OCI-LY1 (cell line): ENCODE results near the gene PTPN12.

Source experiments
- H2AFZ ChIP-seq: fragments of 200-600 bp; sonication (generic), shearing (Covaris generic); 2 replicates; pipeline ENCODE4 v1.6.0; 2014; ENCODE audit warnings: antibody characterized with exemption, mild to moderate bottlenecking, low read length
- H3F3A ChIP-seq: fragments of 200-600 bp; sonication (generic), shearing (Covaris generic); 2 replicates; pipeline ENCODE4 v1.6.0; 2014; ENCODE audit warnings: mild to moderate bottlenecking, antibody characterized with exemption, low read length, moderate library complexity; ENCODE audit not compliant: insufficient read depth
- H3K27ac ChIP-seq: fragments of 200-600 bp; sonication (generic); 2 replicates; pipeline ENCODE4 v1.5.1; 2014; ENCODE audit warnings: low read length, mixed run types, mild to moderate bottlenecking, low read depth; ENCODE audit not compliant: poor library complexity, severe bottlenecking
- H3K27me3 ChIP-seq: fragments of 200-600 bp; sonication (generic); 2 replicates; pipeline ENCODE4 v1.6.0; 2014; ENCODE audit warnings: antibody characterized with exemption, mild to moderate bottlenecking, low read length, moderate library complexity; ENCODE audit not compliant: insufficient read depth
- H3K36me3 ChIP-seq: fragments of 200-600 bp; sonication (generic); 2 replicates; pipeline ENCODE4 v1.6.1; 2014; ENCODE audit warnings: mild to moderate bottlenecking, antibody characterized with exemption, low read length, moderate library complexity, mixed read lengths; ENCODE audit not compliant: insufficient read depth
- H3K4me1 ChIP-seq: fragments of 200-600 bp; sonication (generic); 2 replicates; pipeline ENCODE4 v1.5.1; 2014; ENCODE audit warnings: mild to moderate bottlenecking, low read length, moderate library complexity; ENCODE audit not compliant: insufficient read depth, severe bottlenecking
- H3K4me2 ChIP-seq: fragments of 200-600 bp; sonication (generic), shearing (Covaris generic); 2 replicates; pipeline ENCODE4 v1.6.1; 2014; ENCODE audit warnings: low read length
- H3K4me3 ChIP-seq: fragments of 200-600 bp; sonication (generic); 2 replicates; pipeline ENCODE4 v1.5.1; 2014; ENCODE audit warnings: low read length, low read depth, mild to moderate bottlenecking, mixed read lengths; ENCODE audit not compliant: poor library complexity, severe bottlenecking
- H3K79me2 ChIP-seq: fragments of 200-600 bp; shearing (Covaris generic); 2 replicates; pipeline ENCODE4 v1.6.1; 2016; ENCODE audit warnings: mixed run types, low read length, mixed read lengths; ENCODE audit not compliant: insufficient read depth
- H3K9ac ChIP-seq: fragments of 200-600 bp; sonication (generic), shearing (Covaris generic); 2 replicates; pipeline ENCODE4 v1.6.1; 2014; ENCODE audit warnings: mild to moderate bottlenecking, low read length, mixed read lengths
- H3K9me2 ChIP-seq: fragments of 200-600 bp; sonication (generic), shearing (Covaris generic); 2 replicates; pipeline ENCODE4 v1.6.1; 2014; ENCODE audit warnings: low read depth, mild to moderate bottlenecking, low read length, mixed read lengths
- H3K9me3 ChIP-seq: fragments of 200-600 bp; shearing (Covaris generic); 2 replicates; pipeline ENCODE4 v1.6.1; 2014; ENCODE audit warnings: low read length, mixed read lengths
- H4K20me1 ChIP-seq: fragments of 200-600 bp; sonication (generic), shearing (Covaris generic); 2 replicates; pipeline ENCODE4 v1.6.0; 2016; ENCODE audit warnings: mild to moderate bottlenecking, low read length; ENCODE audit not compliant: insufficient read depth
- EZH2 ChIP-seq: fragments of 200-600 bp; sonication (generic), shearing (Covaris generic); IDR thresholded peaks from 2 replicates; pipeline ENCODE4 v1.8.0; 2017; ENCODE audit warnings: borderline replicate concordance, mixed run types, mild to moderate bottlenecking, antibody characterized with exemption, low read length, moderate library complexity, mixed read lengths
- TF ChIP-seq, protein P1 (sequence below): fragments of 200-600 bp; sonication (generic), shearing (Covaris generic); IDR thresholded peaks from 2 replicates; pipeline ENCODE4 v1.5.1; 2017; ENCODE audit warnings: mild to moderate bottlenecking, antibody characterized with exemption, low read length, moderate library complexity, mixed read lengths

Gene PTPN12

DNA sequence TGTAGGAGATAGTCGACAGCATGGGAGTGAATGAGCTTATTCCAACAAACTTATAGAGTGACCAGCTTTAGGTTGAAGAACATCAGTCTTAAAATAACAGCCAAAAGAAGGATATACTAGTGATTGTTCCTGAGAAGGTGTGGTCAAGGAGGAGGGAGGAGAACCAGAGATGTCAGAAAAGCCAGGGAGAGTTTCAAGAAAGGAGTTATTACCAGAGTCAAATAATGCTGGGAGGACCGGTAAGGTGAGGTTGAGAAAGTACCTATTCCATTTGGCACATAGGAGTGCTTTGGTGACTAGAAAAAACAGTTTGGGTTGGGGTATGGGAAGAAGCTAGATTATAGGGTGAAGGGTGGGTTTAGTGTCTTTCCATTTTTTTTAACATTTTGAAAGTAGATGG, 5.8 kb downstream of the PTPN12 start:
- Histone ChIP-seq H3K4me1 (peaks cover 12% of the 10 kb centered on the region), H4K20me1 (no peaks in the 10 kb centered on the region), H3K4me3 (no peak overlapping the region), H3K9me3 (no peaks in the 10 kb centered on the region), H3K79me2 (no peaks in the 10 kb centered on the region), H3K27me3 (no peaks in the 10 kb centered on the region), H3K27ac (no peak overlapping the region), H3K36me3 (no peaks in the 10 kb centered on the region), H3K9ac (no peak overlapping the region), H3K4me2 (no peak overlapping the region), H2AFZ (no peak overlapping the region), H3K9me2 (no peaks in the 10 kb centered on the region), H3F3A (no peaks in the 10 kb centered on the region)
- TF ChIP-seq EZH2 = no peak
- TF ChIP-seq, protein P1, sequence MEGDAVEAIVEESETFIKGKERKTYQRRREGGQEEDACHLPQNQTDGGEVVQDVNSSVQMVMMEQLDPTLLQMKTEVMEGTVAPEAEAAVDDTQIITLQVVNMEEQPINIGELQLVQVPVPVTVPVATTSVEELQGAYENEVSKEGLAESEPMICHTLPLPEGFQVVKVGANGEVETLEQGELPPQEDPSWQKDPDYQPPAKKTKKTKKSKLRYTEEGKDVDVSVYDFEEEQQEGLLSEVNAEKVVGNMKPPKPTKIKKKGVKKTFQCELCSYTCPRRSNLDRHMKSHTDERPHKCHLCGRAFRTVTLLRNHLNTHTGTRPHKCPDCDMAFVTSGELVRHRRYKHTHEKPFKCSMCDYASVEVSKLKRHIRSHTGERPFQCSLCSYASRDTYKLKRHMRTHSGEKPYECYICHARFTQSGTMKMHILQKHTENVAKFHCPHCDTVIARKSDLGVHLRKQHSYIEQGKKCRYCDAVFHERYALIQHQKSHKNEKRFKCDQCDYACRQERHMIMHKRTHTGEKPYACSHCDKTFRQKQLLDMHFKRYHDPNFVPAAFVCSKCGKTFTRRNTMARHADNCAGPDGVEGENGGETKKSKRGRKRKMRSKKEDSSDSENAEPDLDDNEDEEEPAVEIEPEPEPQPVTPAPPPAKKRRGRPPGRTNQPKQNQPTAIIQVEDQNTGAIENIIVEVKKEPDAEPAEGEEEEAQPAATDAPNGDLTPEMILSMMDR = no peak

DNA sequence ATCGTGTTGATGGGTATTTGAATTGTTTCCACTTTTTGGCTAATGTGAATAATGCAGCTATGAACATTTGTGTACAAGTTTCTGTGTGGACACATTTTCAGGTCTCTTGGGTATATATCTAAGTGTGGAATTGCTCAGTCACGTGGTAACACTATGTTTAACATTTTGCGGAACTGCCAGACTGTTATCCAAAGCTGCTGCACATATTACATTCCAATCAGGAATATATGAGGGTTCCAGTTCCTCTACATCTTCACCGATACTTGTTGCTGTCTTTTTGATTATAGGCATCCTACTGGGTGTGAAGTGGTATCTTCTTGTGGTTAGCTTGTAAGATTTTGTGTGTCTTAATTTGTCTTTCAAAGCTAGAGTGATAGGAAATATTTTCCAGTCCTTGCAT, 6.8 kb downstream of the PTPN12 start:
- H2AFZ ChIP-seq = no peak overlapping the region
- no peak overlapping the region for H3K4me2 ChIP-seq
- no peaks in the 10 kb centered on the region for H3K9me2 ChIP-seq
- no peaks in the 10 kb centered on the region for H3K9me3 ChIP-seq
- H3F3A ChIP-seq = no peaks in the 10 kb centered on the region
- H3K4me3 ChIP-seq = no peak overlapping the region
- H3K4me1 ChIP-seq = peaks cover 2% of the 10 kb centered on the region
- no peaks in the 10 kb centered on the region for H3K79me2 ChIP-seq
- no peaks in the 10 kb centered on the region for H3K27me3 ChIP-seq
- H4K20me1 ChIP-seq = no peaks in the 10 kb centered on the region
- H3K36me3 ChIP-seq = no peaks in the 10 kb centered on the region
- H3K9ac ChIP-seq = no peak overlapping the region
- no peak overlapping the region for H3K27ac ChIP-seq
- TF ChIP-seq EZH2 = no peak
- TF ChIP-seq, protein P1 = no peak

DNA sequence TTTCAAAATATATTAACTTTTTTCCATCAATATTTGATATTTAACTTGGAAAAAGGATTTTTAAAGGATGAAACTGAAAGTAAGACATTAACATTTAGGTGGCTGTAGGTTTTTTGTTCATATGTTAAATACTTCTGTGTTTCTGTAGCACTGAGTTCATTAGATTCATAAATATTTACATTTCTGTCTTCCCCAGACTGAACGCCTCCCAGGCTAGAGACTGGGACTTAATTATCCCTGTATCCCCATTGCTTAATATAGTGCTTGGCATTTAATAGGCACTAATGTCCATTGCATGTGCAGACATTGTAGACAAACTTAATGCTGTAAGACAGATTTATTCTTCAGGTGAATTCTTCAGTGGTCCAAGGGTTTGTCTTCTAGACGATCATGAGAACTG, 7.4 kb downstream of the PTPN12 start:
- TF ChIP-seq EZH2 = no peak
- TF ChIP-seq, protein P1 = no peak
- Histone ChIP-seq H3K27ac (no peak overlapping the region), H3K9me2 (no peaks in the 10 kb centered on the region), H3F3A (no peaks in the 10 kb centered on the region), H2AFZ (no peak overlapping the region), H3K4me3 (no peak overlapping the region), H3K4me2 (no peak overlapping the region), H3K9ac (no peak overlapping the region), H3K79me2 (no peaks in the 10 kb centered on the region), H3K4me1 (no peaks in the 10 kb centered on the region), H3K27me3 (no peaks in the 10 kb centered on the region), H3K36me3 (no peaks in the 10 kb centered on the region), H4K20me1 (no peaks in the 10 kb centered on the region), H3K9me3 (no peaks in the 10 kb centered on the region)
